ENCODE data around the gene DIAPH2. TPM values are rescaled to one million over a fixed set of nuclear protein-coding genes. Genes with fewer than 3 reads are reported as not detected.

DIAPH2 gene
- total RNA-seq, 1 experiment from 2014 or later: 0.89 TPM

GRCh38 chrX:97234471-97235081, 549.9 kb downstream of the DIAPH2 start:
- Histone ChIP-seq H3K36me3 (ENCODE audit: insufficient read depth, low read length) (no peaks in the 10 kb centered on the region), H3K9ac (ENCODE audit: low read length) (no peak overlapping the region), H3K4me1 (ENCODE audit: low read length) (peaks cover 8% of the 10 kb centered on the region; the same call in 1 of the 2 replicates), H3K4me3 (ENCODE audit: low read length) (no peak overlapping the region), H3K27me3 (ENCODE audit: low read length) (no peaks in the 10 kb centered on the region), H3K9me2 (replicated peaks; ENCODE audit: insufficient read depth, low read length) (no peaks in the 10 kb centered on the region), H3K27ac (ENCODE audit: low read length) (no peak overlapping the region), H3K9me3 (ENCODE audit: low read length) (no peaks in the 10 kb centered on the region), H3K4me2 (ENCODE audit: low read depth, low read length, poor library complexity, severe bottlenecking) (no peak overlapping the region), H3K79me2 (ENCODE audit: low read length) (no peaks in the 10 kb centered on the region), H2AFZ (ENCODE audit: low read length) (no peak overlapping the region), H4K20me1 (ENCODE audit: insufficient read depth, low read depth, low read length) (no peaks in the 10 kb centered on the region)
- peak; percentile 46 for DNase-seq

- no peak overlapping the region for H3K27ac ChIP-seq (ENCODE audit: low read length)
- no peak overlapping the region for H3K4me2 ChIP-seq (ENCODE audit: low read depth, low read length, poor library complexity, severe bottlenecking)
- no peaks in the 10 kb centered on the region for H3K9me3 ChIP-seq (ENCODE audit: low read length)
- no peak for DNase-seq
- H3K9ac ChIP-seq (ENCODE audit: low read length): no peak overlapping the region
- no peaks in the 10 kb centered on the region for H4K20me1 ChIP-seq (ENCODE audit: insufficient read depth, low read depth, low read length)
- no peak overlapping the region for H3K4me3 ChIP-seq (ENCODE audit: low read length)
- no peaks in the 10 kb centered on the region for H3K27me3 ChIP-seq (ENCODE audit: low read length)
- no peaks in the 10 kb centered on the region for H3K36me3 ChIP-seq (ENCODE audit: insufficient read depth, low read length)
- H3K79me2 ChIP-seq (ENCODE audit: low read length): no peaks in the 10 kb centered on the region
- peaks cover 8% of the 10 kb centered on the region; the same call in 1 of the 2 replicates for H3K4me1 ChIP-seq (ENCODE audit: low read length)
- H2AFZ ChIP-seq (ENCODE audit: low read length): no peak overlapping the region
- no peaks in the 10 kb centered on the region for H3K9me2 ChIP-seq (replicated peaks; ENCODE audit: insufficient read depth, low read length)
Measured at GRCh38 chrX:97238632-97239031, 554.0 kb downstream of the DIAPH2 start.

GRCh38 chrX:97252111-97252510, 567.5 kb downstream of the DIAPH2 start:
- Histone ChIP-seq H3K9me3 (ENCODE audit: low read length) (no peaks in the 10 kb centered on the region), H3K9me2 (replicated peaks; ENCODE audit: insufficient read depth, low read length) (no peaks in the 10 kb centered on the region), H3K4me2 (ENCODE audit: low read depth, low read length, poor library complexity, severe bottlenecking) (no peak overlapping the region), H2AFZ (ENCODE audit: low read length) (no peak overlapping the region), H3K27ac (ENCODE audit: low read length) (no peak overlapping the region), H4K20me1 (ENCODE audit: insufficient read depth, low read depth, low read length) (no peaks in the 10 kb centered on the region), H3K9ac (ENCODE audit: low read length) (no peak overlapping the region), H3K36me3 (ENCODE audit: insufficient read depth, low read length) (no peaks in the 10 kb centered on the region), H3K4me3 (ENCODE audit: low read length) (no peak overlapping the region), H3K4me1 (ENCODE audit: low read length) (no peaks in the 10 kb centered on the region), H3K79me2 (ENCODE audit: low read length) (no peaks in the 10 kb centered on the region), H3K27me3 (ENCODE audit: low read length) (no peaks in the 10 kb centered on the region)
- no peak for DNase-seq

GRCh38 chrX:97260679-97261078, 576.0 kb downstream of the DIAPH2 start:
- Histone ChIP-seq H3K4me1 (ENCODE audit: low read length) (peaks cover 6% of the 10 kb centered on the region), H2AFZ (ENCODE audit: low read length) (peak overlapping the region; percentile 3; the same call in 1 of the 2 replicates), H3K36me3 (ENCODE audit: insufficient read depth, low read length) (no peaks in the 10 kb centered on the region), H3K9ac (ENCODE audit: low read length) (no peak overlapping the region), H3K9me2 (replicated peaks; ENCODE audit: insufficient read depth, low read length) (no peaks in the 10 kb centered on the region), H3K4me3 (ENCODE audit: low read length) (no peak overlapping the region), H3K27ac (ENCODE audit: low read length) (no peak overlapping the region), H3K4me2 (ENCODE audit: low read depth, low read length, poor library complexity, severe bottlenecking) (no peak overlapping the region), H3K9me3 (ENCODE audit: low read length) (no peaks in the 10 kb centered on the region), H4K20me1 (ENCODE audit: insufficient read depth, low read depth, low read length) (no peaks in the 10 kb centered on the region), H3K79me2 (ENCODE audit: low read length) (no peaks in the 10 kb centered on the region), H3K27me3 (ENCODE audit: low read length) (no peaks in the 10 kb centered on the region)
- no peak for DNase-seq

GRCh38 chrX:97266406-97267121, 581.9 kb downstream of the DIAPH2 start:
- H3K4me3 ChIP-seq (ENCODE audit: low read length): no peak overlapping the region
- no peaks in the 10 kb centered on the region for H3K9me3 ChIP-seq (ENCODE audit: low read length)
- H3K9me2 ChIP-seq (replicated peaks; ENCODE audit: insufficient read depth, low read length): no peaks in the 10 kb centered on the region
- H3K27ac ChIP-seq (ENCODE audit: low read length): no peak overlapping the region
- H3K4me1 ChIP-seq (ENCODE audit: low read length): peaks cover 6% of the 10 kb centered on the region
- no peak overlapping the region for H3K9ac ChIP-seq (ENCODE audit: low read length)
- H2AFZ ChIP-seq (ENCODE audit: low read length): no peak overlapping the region
- no peaks in the 10 kb centered on the region for H4K20me1 ChIP-seq (ENCODE audit: insufficient read depth, low read depth, low read length)
- H3K36me3 ChIP-seq (ENCODE audit: insufficient read depth, low read length): no peaks in the 10 kb centered on the region
- H3K4me2 ChIP-seq (ENCODE audit: low read depth, low read length, poor library complexity, severe bottlenecking): no peak overlapping the region
- no peaks in the 10 kb centered on the region for H3K79me2 ChIP-seq (ENCODE audit: low read length)
- no peak for DNase-seq
- no peaks in the 10 kb centered on the region for H3K27me3 ChIP-seq (ENCODE audit: low read length)

- Histone ChIP-seq H3K79me2 (ENCODE audit: low read length) (no peaks in the 10 kb centered on the region), H3K4me1 (ENCODE audit: low read length) (peaks cover 6% of the 10 kb centered on the region), H3K9me2 (replicated peaks; ENCODE audit: insufficient read depth, low read length) (no peaks in the 10 kb centered on the region), H3K4me2 (ENCODE audit: low read depth, low read length, poor library complexity, severe bottlenecking) (no peak overlapping the region), H4K20me1 (ENCODE audit: insufficient read depth, low read depth, low read length) (no peaks in the 10 kb centered on the region), H3K27ac (ENCODE audit: low read length) (no peak overlapping the region), H3K27me3 (ENCODE audit: low read length) (no peaks in the 10 kb centered on the region), H3K4me3 (ENCODE audit: low read length) (no peak overlapping the region), H2AFZ (ENCODE audit: low read length) (no peak overlapping the region), H3K9ac (ENCODE audit: low read length) (no peak overlapping the region), H3K36me3 (ENCODE audit: insufficient read depth, low read length) (no peaks in the 10 kb centered on the region), H3K9me3 (ENCODE audit: low read length) (no peaks in the 10 kb centered on the region)
- DNase-seq: no peak
Measured at GRCh38 chrX:97267396-97268181, 582.9 kb downstream of the DIAPH2 start.

GRCh38 chrX:97268182-97268680, 583.6 kb downstream of the DIAPH2 start:
- no peak for DNase-seq
- H3K79me2 ChIP-seq (ENCODE audit: low read length): no peaks in the 10 kb centered on the region
- H3K4me3 ChIP-seq (ENCODE audit: low read length): no peak overlapping the region
- H3K4me2 ChIP-seq (ENCODE audit: low read depth, low read length, poor library complexity, severe bottlenecking): no peak overlapping the region
- no peaks in the 10 kb centered on the region for H3K9me3 ChIP-seq (ENCODE audit: low read length)
- H3K36me3 ChIP-seq (ENCODE audit: insufficient read depth, low read length): no peaks in the 10 kb centered on the region
- H3K9ac ChIP-seq (ENCODE audit: low read length): no peak overlapping the region
- no peaks in the 10 kb centered on the region for H3K9me2 ChIP-seq (replicated peaks; ENCODE audit: insufficient read depth, low read length)
- peaks cover 6% of the 10 kb centered on the region for H3K4me1 ChIP-seq (ENCODE audit: low read length)
- H3K27ac ChIP-seq (ENCODE audit: low read length): no peak overlapping the region
- H4K20me1 ChIP-seq (ENCODE audit: insufficient read depth, low read depth, low read length): no peaks in the 10 kb centered on the region
- no peaks in the 10 kb centered on the region for H3K27me3 ChIP-seq (ENCODE audit: low read length)
- no peak overlapping the region for H2AFZ ChIP-seq (ENCODE audit: low read length)

GRCh38 chrX:97284531-97284930, 599.9 kb downstream of the DIAPH2 start:
- no peaks in the 10 kb centered on the region for H3K9me2 ChIP-seq (replicated peaks; ENCODE audit: insufficient read depth, low read length)

More at GRCh38 chrX:97284531-97284930, 599.9 kb downstream of the DIAPH2 start:
- Histone ChIP-seq H4K20me1 (ENCODE audit: insufficient read depth, low read depth, low read length) (no peaks in the 10 kb centered on the region), H2AFZ (ENCODE audit: low read length) (no peak overlapping the region), H3K79me2 (ENCODE audit: low read length) (no peaks in the 10 kb centered on the region), H3K27me3 (ENCODE audit: low read length) (no peaks in the 10 kb centered on the region), H3K27ac (ENCODE audit: low read length) (no peak overlapping the region), H3K9ac (ENCODE audit: low read length) (no peak overlapping the region), H3K4me3 (ENCODE audit: low read length) (no peak overlapping the region), H3K4me2 (ENCODE audit: low read depth, low read length, poor library complexity, severe bottlenecking) (no peak overlapping the region), H3K9me3 (ENCODE audit: low read length) (no peaks in the 10 kb centered on the region), H3K36me3 (ENCODE audit: insufficient read depth, low read length) (no peaks in the 10 kb centered on the region), H3K4me1 (ENCODE audit: low read length) (no peaks in the 10 kb centered on the region)
- no peak for DNase-seq
